NT2/D1 (cell line): ENCODE data around the gene SAG.
"Not testable (repeated sequence)": the region's sequence is repeated elsewhere in the genome, so short reads cannot be mapped to it uniquely, and the experiment has no call there.

Experiments
- DNase-seq: peaks from one replicate; pipeline ENCODE4 v3.0.0-alpha.2; 2011; ENCODE audit warnings: low read depth, low spot score
- H3K27me3 ChIP-seq: 2 replicates; pipeline ENCODE4 v1.6.0; 2011; ENCODE audit warnings: mild to moderate bottlenecking; ENCODE audit not compliant: insufficient read length, insufficient read depth
- H3K36me3 ChIP-seq: 2 replicates; pipeline ENCODE4 v1.6.1; 2011; ENCODE audit warnings: mild to moderate bottlenecking, low read length, mixed read lengths; ENCODE audit not compliant: insufficient read depth, insufficient read length
- H3K4me1 ChIP-seq: 2 replicates; pipeline ENCODE4 v1.5.1; 2011; ENCODE audit not compliant: insufficient read depth, insufficient read length
- H3K4me3 ChIP-seq: 2 replicates; pipeline ENCODE4 v1.5.1; 2011; ENCODE audit warnings: low read depth; ENCODE audit not compliant: insufficient read length
- H3K9ac ChIP-seq: 2 replicates; pipeline ENCODE4 v1.6.0; 2011; ENCODE audit warnings: low read depth; ENCODE audit not compliant: insufficient read length
- H3K9me3 ChIP-seq: 2 replicates; pipeline ENCODE4 v1.5.1; 2011; ENCODE audit warnings: mild to moderate bottlenecking, low read length; ENCODE audit not compliant: insufficient read depth
- SUZ12 ChIP-seq: IDR thresholded peaks from 2 replicates; pipeline ENCODE4 v1.6.1; 2011; ENCODE audit not compliant: insufficient read length, insufficient read depth; ENCODE audit errors: extremely low read depth
- YY1 ChIP-seq: IDR thresholded peaks from 2 replicates; pipeline ENCODE4 v1.6.1; 2011; ENCODE audit not compliant: insufficient read length, insufficient read depth
- ZNF274 ChIP-seq: IDR thresholded peaks from 2 replicates; pipeline ENCODE4 v1.6.1; 2011; ENCODE audit warnings: mild to moderate bottlenecking, low read depth, low read length

Gene SAG

DNA sequence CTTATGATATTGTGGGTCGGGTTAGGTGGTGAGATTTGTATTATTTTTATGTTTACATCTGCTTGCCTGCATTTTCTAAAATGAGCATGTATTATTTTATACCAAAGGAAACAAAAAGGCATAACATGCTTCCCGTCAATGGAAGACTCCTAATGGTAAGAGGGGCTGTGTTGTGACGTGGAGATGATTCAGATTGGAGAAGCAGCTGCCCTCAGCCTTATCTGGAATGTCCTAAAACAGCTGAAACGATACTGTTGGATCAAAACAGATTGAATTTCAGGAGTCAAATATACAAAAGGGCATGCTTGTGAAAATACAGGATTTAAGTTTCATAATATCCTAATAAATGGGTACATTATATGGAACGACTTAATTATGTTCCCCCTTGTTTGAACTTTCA lies 65.7 kb downstream of the SAG start:
- Histone ChIP-seq H3K27me3 (no peaks in the 10 kb centered on the region), H3K9ac (no peak overlapping the region), H3K9me3 (no peaks in the 10 kb centered on the region), H3K4me1 (no peaks in the 10 kb centered on the region), H3K36me3 (peaks cover 4% of the 10 kb centered on the region), H3K4me3 (no peak overlapping the region)
- TF ChIP-seq ZNF274, result no peak
- TF ChIP-seq YY1, result no peak
- TF ChIP-seq SUZ12, result no peak
- DNase-seq, result no peak

DNA sequence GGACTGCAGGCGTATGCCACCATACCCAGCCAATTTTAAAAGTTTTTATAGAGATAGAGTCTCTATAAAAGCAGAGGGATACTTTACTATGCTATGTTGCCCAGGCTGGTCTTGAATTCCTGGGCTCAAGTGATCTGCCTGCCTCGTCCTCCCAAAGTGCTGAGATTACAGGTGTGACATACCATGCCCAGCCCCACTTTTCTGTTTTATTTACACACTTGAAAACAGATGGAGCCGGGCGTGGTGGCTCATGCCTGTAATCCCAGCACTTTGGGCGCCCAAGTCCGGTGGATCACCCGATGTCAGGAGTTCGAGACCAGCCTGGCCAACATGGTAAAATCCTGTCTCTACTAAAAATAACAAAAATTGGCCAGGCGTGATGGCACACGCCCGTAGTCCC lies 67.2 kb downstream of the SAG start:
- not testable (repeated sequence) for H3K27me3 ChIP-seq, DNase-seq, H3K36me3 ChIP-seq, H3K9me3 ChIP-seq, H3K4me3 ChIP-seq, H3K4me1 ChIP-seq, H3K9ac ChIP-seq

GRCh38 chr2:233375490-233376314 lies 68.1 kb downstream of the SAG start:
- H3K27me3 ChIP-seq, result no peaks in the 10 kb centered on the region
- peaks cover 4% of the 10 kb centered on the region for H3K36me3 ChIP-seq
- no peak overlapping the region for H3K9ac ChIP-seq
- peaks cover 4% of the 10 kb centered on the region for H3K4me1 ChIP-seq
- no peak for DNase-seq
- no peaks in the 10 kb centered on the region for H3K9me3 ChIP-seq
- no peak overlapping the region for H3K4me3 ChIP-seq
- TF ChIP-seq SUZ12 (no peak), YY1 (no peak), ZNF274 (no peak)

DNA sequence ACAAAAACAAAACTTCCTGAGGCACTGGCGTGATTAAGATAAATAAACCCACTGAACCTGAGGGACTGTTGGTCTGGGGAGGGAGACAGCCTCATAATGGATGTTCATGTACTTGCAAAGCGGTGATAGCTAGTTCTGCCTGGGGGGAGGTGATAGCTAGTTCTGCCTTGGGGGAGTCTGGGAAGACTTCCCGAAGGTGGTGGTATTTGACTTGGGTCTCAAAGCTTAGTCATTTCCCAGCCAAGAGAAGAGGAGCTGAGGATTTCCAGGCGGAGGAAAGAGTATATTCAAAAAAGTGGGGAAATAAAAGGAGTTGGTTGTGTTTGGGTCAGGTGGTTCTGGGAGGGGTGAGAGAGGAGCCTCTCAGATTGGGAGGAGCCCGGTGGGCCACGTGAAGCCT lies 71.4 kb downstream of the SAG start:
- TF ChIP-seq YY1 (no peak), SUZ12 (no peak), ZNF274 (no peak)
- Histone ChIP-seq H3K4me1 (peaks cover 4% of the 10 kb centered on the region), H3K9ac (no peak overlapping the region), H3K36me3 (peaks cover 2% of the 10 kb centered on the region), H3K9me3 (no peaks in the 10 kb centered on the region), H3K27me3 (no peaks in the 10 kb centered on the region), H3K4me3 (no peak overlapping the region)
- DNase-seq, result no peak

- Histone ChIP-seq H3K4me1 (peaks cover 4% of the 10 kb centered on the region), H3K4me3 (no peak overlapping the region), H3K36me3 (peaks cover 2% of the 10 kb centered on the region), H3K9ac (no peak overlapping the region), H3K9me3 (no peaks in the 10 kb centered on the region), H3K27me3 (no peaks in the 10 kb centered on the region)
- no peak for DNase-seq
- TF ChIP-seq ZNF274 (no peak), SUZ12 (no peak), YY1 (no peak)
Measured at GRCh38 chr2:233379441-233379840, 71.8 kb downstream of the SAG start.

GRCh38 chr2:233380132-233380895 lies 72.7 kb downstream of the SAG start:
- Histone ChIP-seq H3K4me3 (no peak overlapping the region), H3K9me3 (no peaks in the 10 kb centered on the region), H3K36me3 (peaks cover 2% of the 10 kb centered on the region), H3K4me1 (peaks cover 9% of the 10 kb centered on the region), H3K27me3 (no peaks in the 10 kb centered on the region), H3K9ac (no peak overlapping the region)
- DNase-seq, result no peak
- TF ChIP-seq YY1 (no peak), SUZ12 (no peak), ZNF274 (no peak)

- Histone ChIP-seq H3K4me3 (no peak overlapping the region), H3K9ac (no peak overlapping the region), H3K9me3 (no peaks in the 10 kb centered on the region), H3K4me1 (peaks cover 13% of the 10 kb centered on the region), H3K27me3 (no peaks in the 10 kb centered on the region), H3K36me3 (peaks cover 2% of the 10 kb centered on the region)
- no peak for DNase-seq
- TF ChIP-seq YY1 (no peak), SUZ12 (no peak), ZNF274 (no peak)
Measured at GRCh38 chr2:233380995-233381637, 73.5 kb downstream of the SAG start.
